Transverse colon (tissue), 4 donors: ENCODE measurements around the gene TRAM2. TPM values are rescaled to one million over a fixed set of nuclear protein-coding genes. Genes with fewer than 3 reads are reported as not detected.

Experiments used
- DNase-seq: peaks from one replicate; pipeline ENCODE4 v3.0.0-alpha.2; 2019
- H3K27ac ChIP-seq, 4 donors: fragments of 200-600 bp; sonication (generic); 2 replicates each; pipeline ENCODE4 v1.5.1; 2016 to 2018; ENCODE audit warnings: inconsistent platforms in 4 of 4
- H3K27me3 ChIP-seq: fragments of 200-600 bp; sonication (generic); 2 replicates; pipeline ENCODE4 v1.5.1; 2017; ENCODE audit warnings: inconsistent platforms
- H3K36me3 ChIP-seq, 4 donors: fragments of 200-600 bp; sonication (generic); 2 replicates each; pipeline ENCODE4 v1.5.1; 2017 to 2019; ENCODE audit warnings: inconsistent platforms in 4 of 4
- H3K4me1 ChIP-seq, 4 donors: fragments of 200-600 bp; sonication (generic); 2 replicates each; pipeline ENCODE4 v1.5.1; 2017 to 2020; ENCODE audit warnings: inconsistent platforms in 4 of 4
- H3K4me3 ChIP-seq, 4 donors: fragments of 200-600 bp; sonication (generic); 1 replicate in 1 of 4; 2 replicates in 3 of 4; pipeline versions ENCODE4 v1.5.1 to v1.6.1; 2017 to 2019; ENCODE audit warnings: inconsistent platforms in 4 of 4
- H3K9me3 ChIP-seq, 2 donors: fragments of 200-600 bp; sonication (generic); 2 replicates each; pipeline ENCODE4 v1.5.1; 2017 to 2019; ENCODE audit warnings: inconsistent platforms in 2 of 2
- CTCF ChIP-seq, 5 experiments: fragments of 200-600 bp in 3 of 5; fragments of 450-650 bp in 2 of 5; sonication (generic) in 3 of 5; IDR thresholded peaks; 1 replicate in 2 of 5; 2 replicates in 3 of 5; pipeline ENCODE4 v1.5.1; 2016 to 2017; ENCODE audit warnings: antibody characterized with exemption in 5 of 5, inconsistent platforms in 3 of 5, mild to moderate bottlenecking in 2 of 5, moderate library complexity in 1 of 5
- EP300 ChIP-seq: sonication (generic); formaldehyde crosslinking; IDR thresholded peaks from one replicate; pipeline ENCODE4 v1.6.1; 2017; ENCODE audit warnings: antibody characterized with exemption, low read depth
- POLR2A ChIP-seq: fragments of 450-650 bp; IDR thresholded peaks from one replicate; pipeline ENCODE4 v1.6.1; 2016; ENCODE audit warnings: antibody characterized with exemption, mild to moderate bottlenecking, moderate library complexity
- POLR2AphosphoS5 ChIP-seq, 3 donors: sonication (generic); formaldehyde crosslinking; IDR thresholded peaks; one replicate each; pipeline ENCODE4 v1.6.1; 2016; ENCODE audit warnings: antibody characterized with exemption in 3 of 3
- WGBS, 2 donors: methylation state at CpG; one replicate each; pipeline ENCODE4 v1.1.5; 2018; ENCODE audit warnings: low coverage in 1 of 2; 5-methylcytosine and 5-hydroxymethylcytosine counted together
- in situ Hi-C, 4 donors: fragments of 200-750 bp; cut with MboI; loops; one replicate each; pipeline versions ENCODE4 v1.15.0 to v1.15.1; 2017; ENCODE audit warnings: low sequenced_read_pairs in 3 of 4, low pct_ligation_motif_present in 1 of 4, low pct_unique_long_range_greater_than_20kb in 1 of 4
- intact Hi-C: fragments of 100-400 bp; cut with DNase I; formaldehyde crosslinking; loops from one replicate; pipeline ENCODE4 v1.15.1; 2023; ENCODE audit warnings: low total_unique reads
- total RNA-seq, 4 donors: library from RNA; depleted of rRNA; stranded (reverse); fragments of >200 nt; gene quantifications; one replicate each; pipeline ENCODE4 v1.1.0, GENCODE V29; 2016

Gene TRAM2
- total RNA-seq, 4 donors from 2014 or later = 8.4 to 15.4 (median 11.7) TPM

- WGBS, 2 donors = 68 to 74% methylated on average over 11 to 14 of the region's 14 CpGs
- Histone ChIP-seq H3K27me3 (no peaks in the 10 kb centered on the region), H3K27ac (peak overlapping the region; percentile 41 to 60 (median 52)), H3K9me3 (no peaks in the 10 kb centered on the region), H3K4me1 (peaks cover 0 to 2% (median 0%) of the 10 kb centered on the region in 4 donors), H3K4me3 (no peak overlapping the region), H3K36me3 (peaks cover 0 to 3% (median 0%) of the 10 kb centered on the region in 4 donors)
- DNase-seq = no peak
- TF ChIP-seq POLR2A (no peak), POLR2AphosphoS5 (IDR thresholded peaks at IDR 0.05) (no peak), EP300 (no peak), CTCF (IDR thresholded peaks at IDR 0.05) (no peak)
- intact Hi-C loops (no loop called here), in situ Hi-C loops (loop anchor here in 1 of 4 donors (10.0 kb wide), 1 partner anchor 67 kb away; the partner anchor contains the start of gene EFHC1)
Observed at GRCh38 chr6:52491203-52492069, 85.4 kb downstream of the TRAM2 start.

GRCh38 chr6:52489881-52490280 lies 87.0 kb downstream of the TRAM2 start:
- intact Hi-C loops = no loop called here
- 68 to 74% methylated on average over 5 of the region's 5 CpGs for WGBS, 2 donors
- DNase-seq = no peak

GRCh38 chr6:52483671-52484003 lies 93.2 kb downstream of the TRAM2 start:
- Histone ChIP-seq H3K4me1 (no peaks in the 10 kb centered on the region), H3K27ac (no peak overlapping the region), H3K9me3 (no peaks in the 10 kb centered on the region), H3K36me3 (no peaks in the 10 kb centered on the region), H3K4me3 (no peak overlapping the region), H3K27me3 (no peaks in the 10 kb centered on the region)
- intact Hi-C loops (no loop called here), in situ Hi-C loops (no loop called here)
- WGBS, 2 donors = 95 to 100% methylated on average over 1 to 3 of the region's 3 CpGs
- DNase-seq = no peak
- TF ChIP-seq POLR2A = no peak
- TF ChIP-seq POLR2AphosphoS5 (IDR thresholded peaks at IDR 0.05) = no peak

More at GRCh38 chr6:52489881-52490280, 87.0 kb downstream of the TRAM2 start:
- in situ Hi-C loops = loop anchor here in 1 of 4 donors (10.0 kb wide), 1 partner anchor 65 kb away; the partner anchor contains the start of gene EFHC1
- H3K27ac ChIP-seq = no peak overlapping the region
- H3K36me3 ChIP-seq = peaks cover 0 to 2% (median 0%) of the 10 kb centered on the region in 4 donors
- H3K27me3 ChIP-seq = no peaks in the 10 kb centered on the region
- H3K4me1 ChIP-seq = peaks cover 0 to 2% (median 0%) of the 10 kb centered on the region in 4 donors
- TF ChIP-seq CTCF (IDR thresholded peaks at IDR 0.05) (no peak), POLR2AphosphoS5 (IDR thresholded peaks at IDR 0.05) (no peak), EP300 (no peak), POLR2A (no peak)
- no peaks in the 10 kb centered on the region for H3K9me3 ChIP-seq
- no peak overlapping the region for H3K4me3 ChIP-seq

- 87 to 88% methylated on average over 2 to 7 of the region's 7 CpGs for WGBS, 2 donors
- TF ChIP-seq EP300 (no peak), CTCF (IDR thresholded peaks at IDR 0.05) (no peak), POLR2AphosphoS5 (IDR thresholded peaks at IDR 0.05) (no peak), POLR2A (no peak)
- in situ Hi-C loops = no loop called here
- Histone ChIP-seq H3K27me3 (no peaks in the 10 kb centered on the region), H3K27ac (no peak overlapping the region), H3K4me1 (no peaks in the 10 kb centered on the region), H3K36me3 (no peaks in the 10 kb centered on the region), H3K9me3 (no peaks in the 10 kb centered on the region), H3K4me3 (no peak overlapping the region)
- intact Hi-C loops = no loop called here
- no peak for DNase-seq
Observed at GRCh38 chr6:52482903-52483670, 93.8 kb downstream of the TRAM2 start.
